Thymus (tissue), 11 donors: ENCODE results near the gene NLGN1. TPM values are rescaled to one million over a fixed set of nuclear protein-coding genes. Genes with fewer than 3 reads are reported as not detected.

Experiments used
- DNase-seq, 9 donors: peaks; one replicate each; pipeline ENCODE4 v3.0.0-alpha.2; 2013; ENCODE audit warnings: low spot score in 9 of 9, low read depth in 6 of 9, missing footprints in 1 of 9
- H3K27ac ChIP-seq, 2 donors: one replicate each; pipeline ENCODE4 v1.5.1; 2013; ENCODE audit warnings: control low read depth in 1 of 2, low read depth in 1 of 2, low read length in 1 of 2, mild to moderate bottlenecking in 1 of 2, moderate library complexity in 1 of 2
- H3K27me3 ChIP-seq, 2 donors: one replicate each; pipeline ENCODE4 v1.5.1; 2013; ENCODE audit warnings: low read length in 1 of 2; ENCODE audit not compliant: control insufficient read depth in 2 of 2, insufficient read depth in 1 of 2
- H3K36me3 ChIP-seq, 2 donors: one replicate each; pipeline ENCODE4 v1.5.1; 2013; ENCODE audit warnings: low read length in 1 of 2, mild to moderate bottlenecking in 1 of 2, moderate library complexity in 1 of 2; ENCODE audit not compliant: control insufficient read depth in 2 of 2, insufficient read depth in 2 of 2
- H3K4me1 ChIP-seq, 2 donors: one replicate each; pipeline ENCODE4 v1.5.1; 2013; ENCODE audit warnings: low read length in 2 of 2; ENCODE audit not compliant: control insufficient read depth in 2 of 2, insufficient read depth in 2 of 2
- H3K4me3 ChIP-seq, 2 donors: one replicate each; pipeline ENCODE4 v1.5.1; 2013; ENCODE audit warnings: low read length in 2 of 2, control low read depth in 1 of 2, mild to moderate bottlenecking in 1 of 2
- H3K9me3 ChIP-seq, 2 donors: one replicate each; pipeline ENCODE4 v1.5.1; 2013; ENCODE audit warnings: low read length in 1 of 2, mild to moderate bottlenecking in 1 of 2; ENCODE audit not compliant: control insufficient read depth in 2 of 2, insufficient read depth in 1 of 2
- WGBS: extraction: QIAGEN DNeasy Blood & Tissue Kit; methylation state at CpG from one replicate; pipeline ENCODE4 v1.1.7; 2013; 5-methylcytosine and 5-hydroxymethylcytosine counted together
- polyA plus RNA-seq: library from polyadenylated mRNA; stranded (reverse); fragments of 200-250 nt; gene quantifications from one replicate; pipeline ENCODE4 v1.2.3, GENCODE V29; 2013
- total RNA-seq: library from RNA; stranded (reverse); fragments of 120-200 nt; gene quantifications from one replicate; pipeline ENCODE4 v1.2.4, GENCODE V29; 2013
- donor health status: healthy.

The NLGN1 gene
- total and polyA plus RNA-seq, 2 donors = 0.16 to 0.90 TPM

DNA sequence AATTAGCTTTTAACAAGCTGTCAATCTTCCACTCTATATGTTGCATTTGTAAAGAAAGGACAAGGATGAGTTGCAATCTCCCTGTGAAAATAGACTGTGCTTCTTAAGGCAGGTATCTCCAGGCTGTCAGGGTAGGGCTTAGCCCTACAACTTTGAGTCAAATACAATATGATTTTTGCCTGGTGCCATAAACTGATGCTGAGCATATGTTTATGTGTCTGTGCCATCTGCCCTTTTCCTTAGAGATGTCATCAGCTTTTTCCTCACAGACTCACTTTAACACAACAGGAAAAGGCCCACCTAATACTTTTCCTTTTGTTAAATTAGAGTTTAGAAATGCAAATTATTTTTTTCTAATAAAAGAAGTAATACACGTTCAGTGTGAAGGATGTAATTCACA, 548.3 kb downstream of the NLGN1 start:
- Histone ChIP-seq H3K27me3 (no peaks in the 10 kb centered on the region), H3K9me3 (no peaks in the 10 kb centered on the region), H3K36me3 (no peaks in the 10 kb centered on the region), H3K4me1 (no peaks in the 10 kb centered on the region), H3K27ac (no peak overlapping the region), H3K4me3 (no peak overlapping the region)
- no peak for DNase-seq
- WGBS = 93% methylated on average over 1 of the region's 1 CpG

DNA sequence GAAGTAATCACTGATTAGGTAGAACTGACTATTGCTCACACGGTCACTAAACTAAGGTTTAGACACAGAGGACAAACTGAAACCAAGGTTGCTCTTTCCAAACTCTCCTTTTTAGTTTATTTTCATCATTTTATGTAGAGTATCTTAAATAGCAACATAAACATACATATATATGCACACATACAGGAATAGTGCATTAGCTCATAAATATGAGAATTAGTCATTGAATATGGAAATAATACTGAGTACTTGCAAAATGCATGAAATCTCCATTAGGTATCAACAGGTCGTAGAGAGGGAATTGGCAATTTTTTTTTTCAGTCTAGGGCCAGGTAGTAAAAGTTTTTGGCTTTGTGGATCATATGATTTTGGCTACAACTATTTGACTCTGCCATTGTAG, 557.1 kb downstream of the NLGN1 start:
- whole genome bisulfite sequencing = 89% methylated on average over 2 of the region's 2 CpGs
- H3K4me1 ChIP-seq = no peaks in the 10 kb centered on the region
- H3K27me3 ChIP-seq = no peaks in the 10 kb centered on the region
- no peak overlapping the region for H3K27ac ChIP-seq
- peaks cover 0 to 17% of the 10 kb centered on the region in 2 donors for H3K9me3 ChIP-seq
- no peak for DNase-seq
- H3K36me3 ChIP-seq = no peaks in the 10 kb centered on the region
- no peak overlapping the region for H3K4me3 ChIP-seq

DNA sequence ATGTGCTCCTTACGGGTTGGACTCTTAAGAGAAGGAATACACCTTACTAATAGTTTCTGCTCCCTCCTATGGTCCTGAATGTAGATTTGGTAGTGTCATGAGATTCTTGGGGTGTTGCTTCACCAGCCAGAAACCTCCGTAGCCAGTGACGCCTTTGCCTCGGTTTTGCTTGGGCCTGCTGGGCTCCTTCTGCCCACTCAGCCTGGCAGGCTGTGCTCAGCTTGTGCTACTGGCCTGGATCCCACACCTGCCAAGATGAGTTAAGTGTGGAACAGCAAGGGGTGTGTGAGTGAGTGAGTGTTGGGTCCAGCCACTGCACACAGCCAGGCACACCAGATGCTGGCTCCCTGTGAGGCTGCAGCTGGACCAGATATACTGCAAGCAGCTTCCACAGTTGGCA, 560.1 kb downstream of the NLGN1 start:
- no peaks in the 10 kb centered on the region for H3K4me1 ChIP-seq
- WGBS = 95% methylated on average over 4 of the region's 4 CpGs

DNA sequence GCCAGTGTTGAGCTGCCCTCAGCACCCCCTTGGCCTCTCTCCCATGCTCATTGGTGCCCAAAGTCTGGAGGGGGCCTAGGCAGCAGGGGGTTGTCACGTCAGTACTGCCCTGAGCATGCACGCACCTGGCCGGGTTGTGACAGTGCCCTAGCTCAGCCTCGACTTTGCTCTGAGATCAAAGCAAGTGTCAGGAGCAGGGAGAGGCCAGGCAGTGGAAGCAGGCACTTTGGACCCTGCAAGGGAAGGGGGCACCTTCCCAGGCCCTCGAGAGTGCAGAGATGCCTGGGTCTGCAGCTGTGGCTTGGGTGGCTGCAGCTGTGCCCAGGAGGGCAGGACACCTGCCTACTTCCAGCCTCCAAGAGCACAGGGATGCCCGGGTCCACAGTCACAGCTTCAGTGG, 561.3 kb downstream of the NLGN1 start:
- no peak for DNase-seq
- no peak overlapping the region for H3K4me3 ChIP-seq
- H3K4me1 ChIP-seq = no peaks in the 10 kb centered on the region
- H3K36me3 ChIP-seq = no peaks in the 10 kb centered on the region
- H3K9me3 ChIP-seq = peaks cover 0 to 17% of the 10 kb centered on the region in 2 donors
- 94% methylated on average over 6 of the region's 6 CpGs for WGBS
- H3K27ac ChIP-seq = no peak overlapping the region
- no peaks in the 10 kb centered on the region for H3K27me3 ChIP-seq

More for the DNA sequence above, 560.1 kb downstream of the NLGN1 start:
- no peak for DNase-seq
- Histone ChIP-seq H3K4me3 (no peak overlapping the region), H3K27me3 (no peaks in the 10 kb centered on the region), H3K27ac (no peak overlapping the region), H3K9me3 (peaks cover 0 to 17% of the 10 kb centered on the region in 2 donors), H3K36me3 (no peaks in the 10 kb centered on the region)

DNA sequence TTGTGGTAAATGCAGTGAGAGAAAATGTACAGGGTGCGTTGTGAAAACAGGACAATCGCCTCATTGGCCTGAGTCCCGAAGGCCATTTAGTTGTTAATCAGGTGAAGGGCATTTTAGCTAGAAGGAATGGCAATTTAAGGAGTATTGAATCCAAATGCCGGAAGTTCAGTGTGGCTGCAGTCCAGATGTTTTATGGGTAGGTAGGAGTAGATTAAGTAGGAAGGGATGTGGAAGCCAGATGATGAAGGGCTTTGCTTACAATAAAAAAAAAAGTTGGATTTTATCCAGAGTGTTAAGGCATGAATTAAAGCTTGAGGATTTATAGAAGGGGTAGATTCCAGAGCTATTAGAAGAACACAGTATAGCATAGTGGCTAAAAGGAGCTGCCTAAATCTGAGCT, 572.7 kb downstream of the NLGN1 start:
- Histone ChIP-seq H3K27ac (no peak overlapping the region), H3K4me1 (no peaks in the 10 kb centered on the region), H3K4me3 (no peak overlapping the region), H3K36me3 (no peaks in the 10 kb centered on the region), H3K27me3 (no peaks in the 10 kb centered on the region), H3K9me3 (no peaks in the 10 kb centered on the region)
- WGBS = 93% methylated on average over 4 of the region's 4 CpGs
- DNase-seq = no peak

DNA sequence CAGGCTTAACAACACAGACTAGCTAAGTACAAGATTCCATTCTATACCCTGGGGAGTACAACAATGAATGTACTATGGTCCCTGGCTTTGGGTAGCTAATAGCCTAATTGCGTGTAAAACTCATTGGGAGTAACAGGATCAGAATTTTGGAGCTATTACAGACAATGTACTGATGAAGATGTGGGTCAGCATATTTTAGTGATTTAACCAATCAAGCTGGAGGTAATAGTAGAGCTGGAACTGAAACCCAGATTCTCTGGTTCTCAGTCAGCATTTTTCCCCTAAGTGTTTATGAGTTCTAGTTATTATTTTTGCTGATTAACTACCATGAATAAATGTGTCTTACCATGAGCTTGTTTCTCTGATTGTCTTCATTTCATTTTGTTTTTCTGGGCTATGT, 578.7 kb downstream of the NLGN1 start:
- H3K27me3 ChIP-seq = no peaks in the 10 kb centered on the region
- H3K36me3 ChIP-seq = no peaks in the 10 kb centered on the region
- no peak overlapping the region for H3K4me3 ChIP-seq
- no peaks in the 10 kb centered on the region for H3K4me1 ChIP-seq
- WGBS = 98% methylated on average over 1 of the region's 1 CpG
- DNase-seq = no peak
- no peaks in the 10 kb centered on the region for H3K9me3 ChIP-seq
- H3K27ac ChIP-seq = no peak overlapping the region

DNA sequence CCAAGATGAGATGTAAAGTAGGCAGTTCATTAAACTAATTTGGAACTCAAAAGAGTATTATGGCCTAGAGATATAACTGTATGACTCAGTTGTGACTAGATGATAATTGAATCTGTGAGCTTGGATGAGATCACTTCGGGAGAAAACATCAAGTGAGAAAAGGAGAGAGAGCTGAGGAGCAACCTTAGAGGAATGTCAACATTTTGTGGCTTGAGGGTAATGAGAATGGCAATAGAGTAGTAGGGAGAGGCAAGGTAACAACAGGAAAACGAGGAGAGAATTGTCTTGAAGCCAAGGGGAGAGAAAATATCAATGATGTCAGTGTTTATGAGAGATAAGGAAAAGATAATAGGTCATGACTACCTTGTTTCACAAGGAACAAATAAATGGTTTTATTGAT, 580.2 kb downstream of the NLGN1 start:
- Histone ChIP-seq H3K36me3 (no peaks in the 10 kb centered on the region), H3K4me3 (no peak overlapping the region), H3K9me3 (no peaks in the 10 kb centered on the region), H3K4me1 (no peaks in the 10 kb centered on the region), H3K27me3 (no peaks in the 10 kb centered on the region), H3K27ac (no peak overlapping the region)
- DNase-seq = no peak
- 74% methylated on average over 2 of the region's 2 CpGs for WGBS

DNA sequence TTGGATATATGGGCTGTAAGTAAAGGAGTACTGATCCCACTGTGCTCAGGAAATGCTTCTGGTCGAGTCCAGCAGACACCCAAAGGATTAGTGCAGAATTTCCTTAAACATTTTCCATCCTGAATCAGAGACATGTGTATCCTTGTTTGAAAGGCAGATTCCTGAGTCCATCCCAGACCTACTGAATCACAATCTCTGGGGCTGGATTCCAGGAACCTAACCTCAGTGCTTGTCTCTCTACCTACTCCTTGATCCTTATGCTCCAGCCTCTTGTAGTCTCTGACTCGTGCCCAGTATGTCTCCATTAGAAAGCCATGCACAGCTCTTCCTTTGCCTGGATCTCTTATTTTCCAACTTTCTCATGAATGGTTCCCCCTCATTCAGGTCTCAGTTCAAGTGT, 585.8 kb downstream of the NLGN1 start:
- no peaks in the 10 kb centered on the region for H3K36me3 ChIP-seq
- H3K27me3 ChIP-seq = no peaks in the 10 kb centered on the region
- no peak for DNase-seq
- H3K4me3 ChIP-seq = no peak overlapping the region
- no peak overlapping the region for H3K27ac ChIP-seq
- WGBS = 90% methylated on average over 2 of the region's 2 CpGs
- H3K4me1 ChIP-seq = no peaks in the 10 kb centered on the region
- no peaks in the 10 kb centered on the region for H3K9me3 ChIP-seq

DNA sequence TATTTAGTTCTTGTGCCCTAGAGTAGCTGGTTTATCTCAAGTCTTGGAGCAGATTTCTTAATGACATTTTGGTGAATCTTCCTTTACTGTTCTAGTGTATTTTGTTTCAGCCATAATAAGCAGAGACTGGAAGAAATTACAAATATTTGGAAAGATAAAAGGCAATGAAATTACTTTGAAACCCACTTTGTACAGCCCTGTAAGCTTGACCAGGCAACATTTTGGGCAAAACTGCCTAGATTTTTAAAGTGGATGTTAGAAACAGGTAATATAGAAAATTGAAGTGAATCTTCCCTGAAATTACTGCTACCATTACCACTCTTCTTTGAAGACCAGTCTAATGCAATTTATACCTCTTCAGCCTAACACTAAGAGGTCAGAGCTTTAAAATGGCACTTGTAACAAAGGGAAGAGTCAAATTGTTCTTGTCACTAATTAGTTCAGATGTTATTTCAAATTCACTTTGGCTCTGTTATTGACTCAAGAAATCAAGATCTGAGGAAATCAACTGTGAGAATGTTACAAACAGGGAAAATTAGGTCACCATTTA, 589.4 kb downstream of the NLGN1 start:
- H3K9me3 ChIP-seq = no peaks in the 10 kb centered on the region
- H3K36me3 ChIP-seq = no peaks in the 10 kb centered on the region
- H3K4me3 ChIP-seq = no peak overlapping the region

DNA sequence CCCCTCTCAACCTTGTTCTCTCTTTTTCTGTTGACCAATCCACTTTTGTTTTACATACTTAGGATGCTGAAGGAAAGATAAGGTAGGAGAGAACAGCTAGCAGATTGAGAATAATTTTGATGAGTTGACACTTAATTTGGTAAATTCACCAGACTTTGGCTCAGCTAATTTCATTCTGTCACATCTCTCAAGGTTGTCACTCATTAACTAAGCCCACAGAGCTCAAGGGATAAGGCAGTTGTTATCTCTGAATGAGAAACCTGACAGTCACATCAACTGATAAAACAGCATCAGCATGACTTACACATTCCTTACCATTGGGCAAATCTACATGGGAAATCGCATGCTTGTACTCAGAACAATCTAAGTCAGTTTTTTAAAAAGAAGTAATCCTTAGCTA, 591.4 kb downstream of the NLGN1 start:
- no peaks in the 10 kb centered on the region for H3K9me3 ChIP-seq
- H3K27ac ChIP-seq = no peak overlapping the region
- H3K4me1 ChIP-seq = no peaks in the 10 kb centered on the region
- WGBS = 99% methylated on average over 1 of the region's 1 CpG
- H3K4me3 ChIP-seq = no peak overlapping the region
- no peaks in the 10 kb centered on the region for H3K36me3 ChIP-seq
- no peak for DNase-seq
- no peaks in the 10 kb centered on the region for H3K27me3 ChIP-seq

More for the DNA sequence above, 589.4 kb downstream of the NLGN1 start:
- no peak overlapping the region for H3K27ac ChIP-seq
- no peaks in the 10 kb centered on the region for H3K27me3 ChIP-seq
- DNase-seq = no peak
- H3K4me1 ChIP-seq = no peaks in the 10 kb centered on the region
